ENCODE results near the gene NBPF15. TPM values are rescaled to one million over a fixed set of nuclear protein-coding genes. Genes with fewer than 3 reads are reported as not detected.
"Not testable (repeated sequence)": the region's sequence is repeated elsewhere in the genome, so short reads cannot be mapped to it uniquely, and the experiment has no call there.

Gene NBPF15, protein sequence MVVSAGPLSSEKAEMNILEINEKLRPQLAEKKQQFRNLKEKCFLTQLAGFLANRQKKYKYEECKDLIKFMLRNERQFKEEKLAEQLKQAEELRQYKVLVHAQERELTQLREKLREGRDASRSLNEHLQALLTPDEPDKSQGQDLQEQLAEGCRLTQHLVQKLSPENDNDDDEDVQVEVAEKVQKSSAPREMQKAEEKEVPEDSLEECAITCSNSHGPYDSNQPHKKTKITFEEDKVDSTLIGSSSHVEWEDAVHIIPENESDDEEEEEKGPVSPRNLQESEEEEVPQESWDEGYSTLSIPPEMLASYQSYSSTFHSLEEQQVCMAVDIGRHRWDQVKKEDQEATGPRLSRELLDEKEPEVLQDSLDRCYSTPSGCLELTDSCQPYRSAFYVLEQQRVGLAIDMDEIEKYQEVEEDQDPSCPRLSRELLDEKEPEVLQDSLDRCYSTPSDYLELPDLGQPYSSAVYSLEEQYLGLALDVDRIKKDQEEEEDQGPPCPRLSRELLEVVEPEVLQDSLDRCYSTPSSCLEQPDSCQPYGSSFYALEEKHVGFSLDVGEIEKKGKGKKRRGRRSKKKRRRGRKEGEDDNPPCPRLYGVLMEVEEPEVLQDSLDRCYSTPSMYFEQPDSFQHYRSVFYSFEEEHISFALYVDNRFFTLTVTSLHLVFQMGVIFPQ
- 49.0 TPM for polyA plus RNA-seq (2013, experiment 1 of 2)
- polyA plus RNA-seq (2013, experiment 2 of 2), result 44.1 TPM

- H3K4me1 ChIP-seq (ENCODE audit: control insufficient read depth, insufficient read depth, low read length, poor library complexity, severe bottlenecking); H3K27ac ChIP-seq (ENCODE audit: low read depth, low read length, severe bottlenecking); H3K36me3 ChIP-seq (ENCODE audit: control insufficient read depth, insufficient read depth, low read length); H3K9me3 ChIP-seq (ENCODE audit: control insufficient read depth, low read length): not testable (repeated sequence)
- peak within 1 kb of the TSS; percentile 47 for H3K4me3 ChIP-seq (ENCODE audit: extremely low read depth, insufficient read depth, low read length, poor library complexity, severe bottlenecking)
- WGBS, 2 experiments (ENCODE audit: insufficient coverage in 2 of 2), result 0% methylated on average over 3 of the region's 71 CpGs; no CpG with 5 or more reads in 1 of the 2 experiments
Measured at GRCh38 chr1:144461136-144461759, at the start of gene NBPF15. TSS of gene NBPF15 (minus strand) at chr1:144461669. CDS start at chr1:144440003, 21,666 bp downstream.

GRCh38 chr1:144496429-144496828, 35.0 kb upstream of the NBPF15 start:
- no CpG with 5 or more reads among the region's 1 CpG for WGBS, 2 experiments (ENCODE audit: insufficient coverage in 2 of 2)

GRCh38 chr1:144494130-144494529, 32.7 kb upstream of the NBPF15 start:
- not testable (repeated sequence) for H3K36me3 ChIP-seq (ENCODE audit: control insufficient read depth, insufficient read depth, low read length); H3K27ac ChIP-seq (ENCODE audit: low read depth, low read length, severe bottlenecking); H3K4me1 ChIP-seq (ENCODE audit: control insufficient read depth, insufficient read depth, low read length, poor library complexity, severe bottlenecking); H3K9me3 ChIP-seq (ENCODE audit: control insufficient read depth, low read length); H3K4me3 ChIP-seq (ENCODE audit: extremely low read depth, insufficient read depth, low read length, poor library complexity, severe bottlenecking)
- WGBS, 2 experiments (ENCODE audit: insufficient coverage in 2 of 2), result 57 to 100% methylated on average over 1 of the region's 4 CpGs

More at GRCh38 chr1:144496429-144496828, 35.0 kb upstream of the NBPF15 start:
- not testable (repeated sequence) for H3K4me1 ChIP-seq (ENCODE audit: control insufficient read depth, insufficient read depth, low read length, poor library complexity, severe bottlenecking); H3K36me3 ChIP-seq (ENCODE audit: control insufficient read depth, insufficient read depth, low read length); H3K9me3 ChIP-seq (ENCODE audit: control insufficient read depth, low read length); H3K27ac ChIP-seq (ENCODE audit: low read depth, low read length, severe bottlenecking); H3K4me3 ChIP-seq (ENCODE audit: extremely low read depth, insufficient read depth, low read length, poor library complexity, severe bottlenecking)

DNA sequence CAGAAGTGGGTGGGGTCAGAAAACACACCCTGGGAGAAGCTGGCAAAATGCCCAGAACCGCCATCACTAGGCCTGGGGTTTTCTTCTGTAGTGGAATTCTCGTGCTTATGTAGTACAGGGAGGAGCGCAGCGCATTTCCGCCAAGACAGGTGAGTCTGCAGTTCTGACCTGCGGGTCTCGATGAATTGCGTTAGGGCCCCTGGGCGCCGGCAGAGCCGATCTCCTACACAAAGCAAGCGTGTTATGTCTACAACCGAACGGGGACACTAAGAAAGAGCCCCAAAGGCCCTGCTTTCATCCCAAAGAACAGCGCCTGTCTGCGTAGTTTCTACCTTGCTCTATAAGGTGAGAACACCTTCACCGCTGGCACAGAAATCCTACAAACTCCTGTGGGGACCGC, 28.9 kb upstream of the NBPF15 start:
- H3K36me3 ChIP-seq (ENCODE audit: control insufficient read depth, insufficient read depth, low read length); H3K4me1 ChIP-seq (ENCODE audit: control insufficient read depth, insufficient read depth, low read length, poor library complexity, severe bottlenecking); H3K4me3 ChIP-seq (ENCODE audit: extremely low read depth, insufficient read depth, low read length, poor library complexity, severe bottlenecking); H3K9me3 ChIP-seq (ENCODE audit: control insufficient read depth, low read length); H3K27ac ChIP-seq (ENCODE audit: low read depth, low read length, severe bottlenecking): not testable (repeated sequence)
- WGBS, 2 experiments (ENCODE audit: insufficient coverage in 2 of 2), result no CpG with 5 or more reads among the region's 18 CpGs

GRCh38 chr1:144487002-144487401, 25.5 kb upstream of the NBPF15 start:
- WGBS, 2 experiments (ENCODE audit: insufficient coverage in 2 of 2), result 80% methylated on average over 1 of the region's 2 CpGs; no CpG with 5 or more reads in 1 of the 2 experiments
- not testable (repeated sequence) for H3K4me1 ChIP-seq (ENCODE audit: control insufficient read depth, insufficient read depth, low read length, poor library complexity, severe bottlenecking)

DNA sequence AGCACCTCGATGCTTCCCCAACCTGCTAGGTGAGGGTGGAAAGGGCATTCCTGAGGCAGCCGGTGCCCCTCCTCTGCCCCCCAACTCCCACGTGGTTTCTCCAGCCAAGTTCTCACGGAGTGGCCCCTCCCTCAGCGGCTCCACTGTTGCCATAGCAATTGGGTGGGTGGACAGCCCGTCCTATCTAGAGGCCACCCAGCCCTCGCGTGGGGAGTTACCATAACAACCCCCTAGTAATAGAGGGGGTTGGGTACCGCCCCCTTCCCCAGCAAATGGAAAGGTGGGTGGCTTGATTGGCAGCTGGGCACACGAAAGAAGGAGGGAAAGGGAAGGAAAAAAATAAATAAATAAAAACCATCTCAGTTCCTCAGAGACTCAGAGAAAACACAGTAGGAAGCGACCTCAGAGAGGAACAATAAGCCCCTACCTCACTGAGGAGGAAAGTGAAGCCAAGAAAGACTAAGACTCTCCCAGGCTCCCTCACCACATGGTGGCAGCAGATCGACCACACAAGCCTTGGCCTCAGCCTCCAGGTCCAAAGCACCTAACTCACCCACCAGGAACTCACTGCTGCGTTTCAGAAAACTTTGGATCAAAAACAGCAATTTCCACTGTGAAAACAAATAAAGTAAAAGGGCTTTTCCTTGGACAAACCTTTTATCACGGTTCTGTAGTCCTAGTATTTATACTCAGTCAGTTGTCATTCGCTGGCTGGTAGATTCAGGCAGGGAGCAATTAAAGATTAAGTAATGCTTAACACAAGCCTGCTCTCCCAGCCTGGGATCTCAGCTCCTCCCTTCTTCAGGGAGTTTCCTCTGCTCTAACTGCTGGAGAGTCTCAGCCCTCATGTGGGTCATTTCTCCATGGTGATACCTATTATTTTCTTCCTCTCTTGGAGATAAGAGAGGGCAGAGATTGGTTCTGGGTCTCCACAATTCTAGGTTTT, 23.9 kb upstream of the NBPF15 start:
- not testable (repeated sequence) for H3K36me3 ChIP-seq (ENCODE audit: control insufficient read depth, insufficient read depth, low read length); H3K4me1 ChIP-seq (ENCODE audit: control insufficient read depth, insufficient read depth, low read length, poor library complexity, severe bottlenecking); H3K4me3 ChIP-seq (ENCODE audit: extremely low read depth, insufficient read depth, low read length, poor library complexity, severe bottlenecking); H3K9me3 ChIP-seq (ENCODE audit: control insufficient read depth, low read length); H3K27ac ChIP-seq (ENCODE audit: low read depth, low read length, severe bottlenecking)
- 40% methylated on average over 1 of the region's 15 CpGs; no CpG with 5 or more reads in 1 of the 2 experiments for WGBS, 2 experiments (ENCODE audit: insufficient coverage in 2 of 2)

More at GRCh38 chr1:144487002-144487401, 25.5 kb upstream of the NBPF15 start:
- H3K4me3 ChIP-seq (ENCODE audit: extremely low read depth, insufficient read depth, low read length, poor library complexity, severe bottlenecking); H3K27ac ChIP-seq (ENCODE audit: low read depth, low read length, severe bottlenecking); H3K9me3 ChIP-seq (ENCODE audit: control insufficient read depth, low read length); H3K36me3 ChIP-seq (ENCODE audit: control insufficient read depth, insufficient read depth, low read length): not testable (repeated sequence)

DNA sequence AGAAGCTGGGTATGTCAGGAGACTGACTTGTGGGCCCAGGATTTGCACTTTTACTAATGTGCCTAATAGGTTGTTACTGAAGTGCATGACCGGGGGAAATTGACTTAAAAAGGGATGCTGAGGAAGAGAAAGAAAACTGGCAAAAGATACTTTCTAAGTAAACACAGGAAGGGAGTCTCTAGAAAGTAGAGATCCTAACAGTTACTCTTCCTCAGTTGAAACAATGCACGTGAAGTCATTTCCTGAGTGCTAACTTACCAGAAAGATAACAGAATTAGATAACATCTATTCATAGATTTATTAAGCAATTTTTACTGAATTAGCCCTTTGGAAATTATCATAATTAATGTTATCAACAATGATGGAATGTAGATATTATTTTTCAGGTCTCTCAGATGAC, 12.4 kb upstream of the NBPF15 start:
- H3K4me1 ChIP-seq (ENCODE audit: control insufficient read depth, insufficient read depth, low read length, poor library complexity, severe bottlenecking); H3K9me3 ChIP-seq (ENCODE audit: control insufficient read depth, low read length); H3K4me3 ChIP-seq (ENCODE audit: extremely low read depth, insufficient read depth, low read length, poor library complexity, severe bottlenecking); H3K36me3 ChIP-seq (ENCODE audit: control insufficient read depth, insufficient read depth, low read length); H3K27ac ChIP-seq (ENCODE audit: low read depth, low read length, severe bottlenecking): not testable (repeated sequence)
- WGBS, 2 experiments (ENCODE audit: insufficient coverage in 2 of 2), result no CpG with 5 or more reads among the region's 2 CpGs

DNA sequence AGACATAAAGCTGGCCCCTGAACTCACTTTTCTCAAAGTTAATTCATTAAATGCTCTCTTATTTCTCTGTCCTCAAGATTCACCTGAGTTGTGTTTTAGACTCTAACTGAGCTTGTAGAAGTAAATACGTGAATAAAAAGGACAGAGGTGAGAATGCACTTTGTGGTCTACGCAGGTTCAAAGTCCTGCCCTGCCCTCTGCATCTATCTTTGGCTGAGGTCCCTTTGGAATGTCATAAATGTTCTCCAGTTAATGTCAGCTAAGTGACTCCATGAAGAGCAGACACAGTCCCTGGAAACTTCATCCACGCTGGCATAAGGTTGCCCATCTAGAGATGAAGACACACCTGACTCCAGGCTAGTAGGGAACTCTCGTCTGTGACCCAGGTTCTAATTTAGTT, 10.0 kb upstream of the NBPF15 start:
- not testable (repeated sequence) for H3K4me3 ChIP-seq (ENCODE audit: extremely low read depth, insufficient read depth, low read length, poor library complexity, severe bottlenecking); H3K27ac ChIP-seq (ENCODE audit: low read depth, low read length, severe bottlenecking); H3K36me3 ChIP-seq (ENCODE audit: control insufficient read depth, insufficient read depth, low read length); H3K4me1 ChIP-seq (ENCODE audit: control insufficient read depth, insufficient read depth, low read length, poor library complexity, severe bottlenecking); H3K9me3 ChIP-seq (ENCODE audit: control insufficient read depth, low read length)
- WGBS, 2 experiments (ENCODE audit: insufficient coverage in 2 of 2), result 100% methylated on average over 1 of the region's 4 CpGs; no CpG with 5 or more reads in 1 of the 2 experiments

DNA sequence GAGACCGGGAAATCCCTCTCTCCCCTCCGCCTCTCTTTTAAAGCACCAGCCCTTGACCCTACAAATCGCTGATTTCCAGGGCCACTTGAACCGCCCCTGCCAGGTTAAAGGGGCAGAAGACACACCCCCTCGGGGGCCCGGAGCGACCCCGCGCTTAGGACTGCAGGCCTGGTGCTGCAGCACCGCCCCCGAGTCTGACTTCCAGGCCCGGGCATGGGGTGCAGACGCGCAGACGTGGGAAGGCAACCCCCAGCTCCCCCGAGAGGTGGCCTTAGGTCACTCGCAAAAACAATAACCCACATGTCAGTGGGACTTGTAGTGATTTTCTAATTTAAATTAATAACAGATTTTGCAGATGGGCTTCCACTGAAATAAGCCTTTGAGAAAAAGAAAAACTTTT, 309 bp upstream of the NBPF15 start:
- no CpG with 5 or more reads among the region's 17 CpGs for WGBS, 2 experiments (ENCODE audit: insufficient coverage in 2 of 2)
- H3K4me1 ChIP-seq (ENCODE audit: control insufficient read depth, insufficient read depth, low read length, poor library complexity, severe bottlenecking); H3K36me3 ChIP-seq (ENCODE audit: control insufficient read depth, insufficient read depth, low read length); H3K9me3 ChIP-seq (ENCODE audit: control insufficient read depth, low read length); H3K27ac ChIP-seq (ENCODE audit: low read depth, low read length, severe bottlenecking): not testable (repeated sequence)
- H3K4me3 ChIP-seq (ENCODE audit: extremely low read depth, insufficient read depth, low read length, poor library complexity, severe bottlenecking), result peak overlapping the region; percentile 47

DNA sequence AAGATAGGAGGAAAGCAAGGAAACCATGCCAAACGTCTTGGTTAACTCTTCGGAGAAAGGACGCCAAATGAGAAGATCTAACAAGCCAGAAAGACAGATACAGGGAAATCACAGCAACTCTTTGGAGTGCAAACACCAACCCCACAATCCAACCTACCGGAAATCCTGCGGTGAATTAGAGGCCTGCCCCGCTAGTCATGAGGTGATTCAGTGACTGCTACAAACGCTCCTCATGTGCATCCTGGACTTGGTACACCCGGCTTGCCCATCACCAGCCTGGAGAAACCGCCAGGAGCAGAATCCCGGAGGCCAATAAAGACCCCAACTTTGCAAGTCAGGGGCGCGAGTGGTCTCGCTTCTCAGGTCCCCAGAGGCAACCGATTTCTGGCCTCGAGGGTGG, 783 bp downstream of the NBPF15 start:
- H3K27ac ChIP-seq (ENCODE audit: low read depth, low read length, severe bottlenecking); H3K4me1 ChIP-seq (ENCODE audit: control insufficient read depth, insufficient read depth, low read length, poor library complexity, severe bottlenecking); H3K9me3 ChIP-seq (ENCODE audit: control insufficient read depth, low read length); H3K36me3 ChIP-seq (ENCODE audit: control insufficient read depth, insufficient read depth, low read length): not testable (repeated sequence)
- no CpG with 5 or more reads among the region's 15 CpGs for WGBS, 2 experiments (ENCODE audit: insufficient coverage in 2 of 2)
- H3K4me3 ChIP-seq (ENCODE audit: extremely low read depth, insufficient read depth, low read length, poor library complexity, severe bottlenecking), result peak overlapping the region; percentile 47
